MM.1S (cell line): Measurements from ENCODE around the gene CALML4.

ENCODE experiments used
- DNase-seq: peaks from one replicate; pipeline ENCODE4 v3.0.0-alpha.2; 2015
- H2AFZ ChIP-seq: fragments of 300-600 bp; sonication (generic); 2 replicates; pipeline ENCODE4 v1.6.0; 2016; ENCODE audit warnings: antibody characterized with exemption, low read length
- H3F3A ChIP-seq: fragments of 300-600 bp; sonication (generic); 2 replicates; pipeline ENCODE4 v1.6.1; 2016; ENCODE audit warnings: mild to moderate bottlenecking, antibody characterized with exemption, low read length, moderate library complexity, mixed read lengths; ENCODE audit not compliant: insufficient read depth
- H3K27ac ChIP-seq: fragments of 300-600 bp; sonication (generic); 2 replicates; pipeline ENCODE4 v1.5.1; 2016; ENCODE audit warnings: mild to moderate bottlenecking, low read length
- H3K27me3 ChIP-seq: fragments of 300-600 bp; sonication (generic); replicated peaks from 2 replicates; pipeline ENCODE4 v1.6.0; 2016; ENCODE audit warnings: low read length; ENCODE audit not compliant: insufficient read depth
- H3K36me3 ChIP-seq: fragments of 300-600 bp; sonication (generic); replicated peaks from 2 replicates; pipeline ENCODE4 v1.6.1; 2016; ENCODE audit warnings: mild to moderate bottlenecking, low read length, mixed read lengths; ENCODE audit not compliant: insufficient read depth
- H3K4me1 ChIP-seq: fragments of 300-600 bp; sonication (generic); 2 replicates; pipeline ENCODE4 v1.6.1; 2016; ENCODE audit warnings: low read length, mixed read lengths
- H3K4me2 ChIP-seq: fragments of 300-600 bp; sonication (generic); 2 replicates; pipeline ENCODE4 v1.6.0; 2016; ENCODE audit warnings: low read depth, low read length
- H3K4me3 ChIP-seq: fragments of 300-600 bp; sonication (generic); 2 replicates; pipeline ENCODE4 v1.5.1; 2016; ENCODE audit warnings: low read length, mixed read lengths
- H3K79me2 ChIP-seq: fragments of 300-600 bp; sonication (generic); 2 replicates; pipeline ENCODE4 v1.6.1; 2016; ENCODE audit warnings: mixed run types, low read length, mixed read lengths
- H3K9ac ChIP-seq: fragments of 300-600 bp; sonication (generic); 2 replicates; pipeline ENCODE4 v1.6.1; 2016; ENCODE audit warnings: low read length, mixed read lengths
- H3K9me2 ChIP-seq: fragments of 300-600 bp; sonication (generic); replicated peaks from 2 replicates; pipeline ENCODE4 v1.6.1; 2016; ENCODE audit warnings: mild to moderate bottlenecking, low read length, mixed read lengths; ENCODE audit not compliant: insufficient read depth
- H3K9me3 ChIP-seq: fragments of 300-600 bp; sonication (generic); replicated peaks from 2 replicates; pipeline ENCODE4 v1.6.1; 2016; ENCODE audit warnings: mild to moderate bottlenecking, low read length, mixed read lengths; ENCODE audit not compliant: insufficient read depth
- H4K20me1 ChIP-seq: fragments of 300-600 bp; sonication (generic); 2 replicates; pipeline ENCODE4 v1.6.1; 2016; ENCODE audit warnings: mild to moderate bottlenecking, low read length, moderate library complexity, mixed read lengths; ENCODE audit not compliant: insufficient read depth
- CTCF ChIP-seq: fragments of 300-600 bp; sonication (generic); IDR thresholded peaks from 2 replicates; pipeline ENCODE4 v1.5.1; 2016; ENCODE audit warnings: antibody characterized with exemption, low read length, mixed read lengths
- EZH2 ChIP-seq: fragments of 300-600 bp; sonication (generic); optimal IDR thresholded peaks from 2 replicates; pipeline ENCODE3; 2017; ENCODE audit warnings: low read depth, mild to moderate bottlenecking, antibody characterized with exemption, low read length, mixed read lengths
- EZH2phosphoT487 ChIP-seq: fragments of 300-600 bp; sonication (generic); IDR thresholded peaks from 2 replicates; pipeline ENCODE4 v1.6.1; 2018; ENCODE audit warnings: antibody characterized with exemption, low read length

Gene CALML4

GRCh38 chr15:68195336-68196112 is 9.6 kb downstream of the CALML4 start:
- H3F3A ChIP-seq, result peaks cover 64% of the 10 kb centered on the region
- peaks cover 82% of the 10 kb centered on the region for H3K79me2 ChIP-seq
- H3K9me3 ChIP-seq, result no peaks in the 10 kb centered on the region
- peaks cover 47% of the 10 kb centered on the region for H3K4me1 ChIP-seq
- H3K27me3 ChIP-seq, result no peaks in the 10 kb centered on the region
- DNase-seq, result no peak
- H3K9me2 ChIP-seq, result no peaks in the 10 kb centered on the region
- no peaks in the 10 kb centered on the region for H4K20me1 ChIP-seq
- H3K27ac ChIP-seq, result peak overlapping the region; percentile 32; the same call in 1 of the 2 replicates
- H3K9ac ChIP-seq, result no peak overlapping the region
- H3K4me2 ChIP-seq, result no peak overlapping the region
- H3K36me3 ChIP-seq, result peaks cover 15% of the 10 kb centered on the region
- H2AFZ ChIP-seq, result no peak overlapping the region
- TF ChIP-seq CTCF, result no peak; the same call in 1 of the 2 replicates
- no peak for TF ChIP-seq EZH2phosphoT487
- no peak for TF ChIP-seq EZH2
- no peak overlapping the region for H3K4me3 ChIP-seq

GRCh38 chr15:68192804-68193486 is 12.2 kb downstream of the CALML4 start:
- peaks cover 80% of the 10 kb centered on the region for H3F3A ChIP-seq
- no peak for TF ChIP-seq CTCF
- no peak for TF ChIP-seq EZH2
- no peak for TF ChIP-seq EZH2phosphoT487
- H2AFZ ChIP-seq, result no peak overlapping the region
- peaks cover 15% of the 10 kb centered on the region for H3K36me3 ChIP-seq
- H3K9ac ChIP-seq, result no peak overlapping the region
- H3K4me1 ChIP-seq, result peaks cover 67% of the 10 kb centered on the region
- no peak overlapping the region for H3K4me2 ChIP-seq
- no peaks in the 10 kb centered on the region for H3K9me2 ChIP-seq
- H3K4me3 ChIP-seq, result no peak overlapping the region
- no peaks in the 10 kb centered on the region for H3K27me3 ChIP-seq
- no peak for DNase-seq
- H3K9me3 ChIP-seq, result no peaks in the 10 kb centered on the region
- peaks cover 64% of the 10 kb centered on the region for H3K79me2 ChIP-seq
- H3K27ac ChIP-seq, result peak overlapping the region; percentile 93; the same call in 1 of the 2 replicates
- H4K20me1 ChIP-seq, result no peaks in the 10 kb centered on the region

- Histone ChIP-seq H3F3A (peaks cover 81% of the 10 kb centered on the region), H3K27ac (peak overlapping the region; percentile 93; the same call in 1 of the 2 replicates), H3K79me2 (peaks cover 55% of the 10 kb centered on the region), H3K4me2 (peak overlapping the region; percentile 67; the same call in 1 of the 2 replicates), H3K9ac (no peak overlapping the region), H3K4me1 (peaks cover 75% of the 10 kb centered on the region), H3K4me3 (no peak overlapping the region), H3K27me3 (no peaks in the 10 kb centered on the region), H2AFZ (no peak overlapping the region), H3K9me3 (no peaks in the 10 kb centered on the region), H3K9me2 (no peaks in the 10 kb centered on the region), H4K20me1 (no peaks in the 10 kb centered on the region), H3K36me3 (peaks cover 10% of the 10 kb centered on the region)
- no peak for DNase-seq
- TF ChIP-seq EZH2, result no peak
- no peak for TF ChIP-seq EZH2phosphoT487
- TF ChIP-seq CTCF, result no peak
These were observed 13.0 kb downstream of the CALML4 start for GRCh38 chr15:68192117-68192516.
